ENCODE results near the gene CPT1B.
A peak's percentile ranks its signal among the peaks of the same experiment; 100 is the strongest.

Gene CPT1B

GRCh38 chr22:50584106-50585096 is 6.2 kb upstream of the CPT1B start:
- H3K4me3 ChIP-seq (ENCODE audit: low read depth, low read length), result no peak overlapping the region
- DNase-seq (ENCODE audit: low read depth), result no peak
- no peak for TF ChIP-seq CTCF (conservative IDR thresholded peaks at IDR 0.05; ENCODE audit: low read depth, low read length)

GRCh38 chr22:50583294-50583861 is 5.2 kb upstream of the CPT1B start:
- H3K4me3 ChIP-seq (ENCODE audit: low read depth, low read length), result peak overlapping the region; percentile 66
- no peak for TF ChIP-seq CTCF (conservative IDR thresholded peaks at IDR 0.05; ENCODE audit: low read depth, low read length)
- no peak for DNase-seq (ENCODE audit: low read depth)

- peak; percentile 98 for DNase-seq (ENCODE audit: low read depth)
- H3K4me3 ChIP-seq (ENCODE audit: low read depth, low read length), result peak within 1 kb of the TSS; percentile 88
- TF ChIP-seq CTCF (conservative IDR thresholded peaks at IDR 0.05; ENCODE audit: low read depth, low read length), result no peak
Measured at GRCh38 chr22:50582493-50583293, 4.5 kb upstream of the CPT1B start, which contains the start of gene CHKB. CHKB (minus strand) TSS chr22:50582849; CDS start chr22:50582781, 68 bp downstream.

- peak overlapping the region; percentile 88 for H3K4me3 ChIP-seq (ENCODE audit: low read depth, low read length)
- TF ChIP-seq CTCF (conservative IDR thresholded peaks at IDR 0.05; ENCODE audit: low read depth, low read length), result no peak
- peak; percentile 15 for DNase-seq (ENCODE audit: low read depth)
Measured at GRCh38 chr22:50581950-50582492, 3.8 kb upstream of the CPT1B start.

GRCh38 chr22:50581031-50581949 is 3.1 kb upstream of the CPT1B start:
- peak overlapping the region; percentile 88 for H3K4me3 ChIP-seq (ENCODE audit: low read depth, low read length)
- DNase-seq (ENCODE audit: low read depth), result no peak
- no peak for TF ChIP-seq CTCF (conservative IDR thresholded peaks at IDR 0.05; ENCODE audit: low read depth, low read length)

GRCh38 chr22:50579752-50580151 is 1.5 kb upstream of the CPT1B start:
- no peak for DNase-seq (ENCODE audit: low read depth)
- H3K4me3 ChIP-seq (ENCODE audit: low read depth, low read length), result no peak overlapping the region
- no peak for TF ChIP-seq CTCF (conservative IDR thresholded peaks at IDR 0.05; ENCODE audit: low read depth, low read length)
